ENCODE measurements around the gene AAR2.

Gene AAR2

GRCh38 chr20:36218380-36219064 is 17.8 kb upstream of the AAR2 start:
- no peak for DNase-seq (ENCODE audit: low read depth, low spot score)

- no peak for DNase-seq (ENCODE audit: low read depth, low spot score)
These were observed 16.5 kb upstream of the AAR2 start for GRCh38 chr20:36219671-36220220.

- no peak for DNase-seq (ENCODE audit: low read depth, low spot score)
These were observed 10.6 kb upstream of the AAR2 start for GRCh38 chr20:36225666-36226065.

- no peak for DNase-seq (ENCODE audit: low read depth, low spot score)
These were observed 7.5 kb upstream of the AAR2 start for GRCh38 chr20:36228770-36229169.

GRCh38 chr20:36230019-36230418 is 6.3 kb upstream of the AAR2 start:
- DNase-seq (ENCODE audit: low read depth, low spot score): no peak

GRCh38 chr20:36231331-36231730 is 4.9 kb upstream of the AAR2 start:
- DNase-seq (ENCODE audit: low read depth, low spot score): no peak

GRCh38 chr20:36234771-36235320 is 1.4 kb upstream of the AAR2 start:
- no peak for DNase-seq (ENCODE audit: low read depth, low spot score)

GRCh38 chr20:36236786-36237121 is 476 bp downstream of the AAR2 start:
- DNase-seq (ENCODE audit: low read depth, low spot score): no peak

- DNase-seq (ENCODE audit: low read depth, low spot score): no peak
These were observed 1.2 kb downstream of the AAR2 start for GRCh38 chr20:36237477-36237876.

- DNase-seq (ENCODE audit: low read depth, low spot score): no peak
These were observed 1.9 kb downstream of the AAR2 start for GRCh38 chr20:36238153-36238552.

- no peak for DNase-seq (ENCODE audit: low read depth, low spot score)
These were observed 2.5 kb downstream of the AAR2 start for GRCh38 chr20:36238760-36239159.

- no peak for DNase-seq (ENCODE audit: low read depth, low spot score)
These were observed 3.8 kb downstream of the AAR2 start for GRCh38 chr20:36240076-36240475.

- no peak for DNase-seq (ENCODE audit: low read depth, low spot score)
These were observed 5.4 kb downstream of the AAR2 start for GRCh38 chr20:36241678-36242077.

GRCh38 chr20:36243726-36244125 is 7.4 kb downstream of the AAR2 start:
- DNase-seq (ENCODE audit: low read depth, low spot score): no peak

GRCh38 chr20:36246401-36246800 is 10.1 kb downstream of the AAR2 start:
- no peak for DNase-seq (ENCODE audit: low read depth, low spot score)

- DNase-seq (ENCODE audit: low read depth, low spot score): no peak
These were observed 12.6 kb downstream of the AAR2 start for GRCh38 chr20:36248836-36249235.

- no peak for DNase-seq (ENCODE audit: low read depth, low spot score)
These were observed 13.2 kb downstream of the AAR2 start for GRCh38 chr20:36249450-36249849.

GRCh38 chr20:36251426-36251825 is 15.1 kb downstream of the AAR2 start:
- DNase-seq (ENCODE audit: low read depth, low spot score): no peak

GRCh38 chr20:36252511-36252910 is 16.2 kb downstream of the AAR2 start:
- no peak for DNase-seq (ENCODE audit: low read depth, low spot score)

- DNase-seq (ENCODE audit: low read depth, low spot score): no peak
These were observed 16.8 kb downstream of the AAR2 start for GRCh38 chr20:36253036-36253435.

GRCh38 chr20:36254076-36254475 is 17.8 kb downstream of the AAR2 start:
- no peak for DNase-seq (ENCODE audit: low read depth, low spot score)

- no peak for DNase-seq (ENCODE audit: low read depth, low spot score)
These were observed 19.2 kb downstream of the AAR2 start for GRCh38 chr20:36255445-36255844.

- DNase-seq (ENCODE audit: low read depth, low spot score): no peak
These were observed 23.1 kb downstream of the AAR2 start for GRCh38 chr20:36259177-36260061.
